Stimulated activated memory B cell treated with anti-CD40 and anti-IgM and Interleukin-4, amounts not matched to agents 10 μg/mL and 1 μg/mL and 100 μg/mL, for 72 hours (primary cell): ENCODE results near the gene TSHZ2.
"Not testable (repeated sequence)": the region's sequence is repeated elsewhere in the genome, so short reads cannot be mapped to it uniquely, and the experiment has no call there.

Experiments used
- ATAC-seq: fragments of 150-1000 bp; cut with Tn5 transposase; 2 replicates; pipeline ENCODE4 v1.10.0; 2021
- H3K27ac Mint-ChIP-seq: one replicate; pipeline ENCODE4 v1.8.0; 2022; ENCODE audit warnings: mild to moderate bottlenecking, mixed read lengths
- H3K27me3 Mint-ChIP-seq: one replicate; pipeline ENCODE4 v1.8.0; 2022; ENCODE audit warnings: mixed read lengths
- H3K36me3 Mint-ChIP-seq: one replicate; pipeline ENCODE4 v1.8.0; 2022; ENCODE audit warnings: mixed read lengths
- H3K4me1 Mint-ChIP-seq: one replicate; pipeline ENCODE4 v1.8.0; 2022; ENCODE audit warnings: mixed read lengths
- H3K4me3 Mint-ChIP-seq: one replicate; pipeline ENCODE4 v1.8.0; 2022; ENCODE audit warnings: mild to moderate bottlenecking, moderate library complexity, mixed read lengths
- H3K9me3 Mint-ChIP-seq: one replicate; pipeline ENCODE4 v1.8.0; 2022; ENCODE audit warnings: mixed read lengths

Gene TSHZ2

GRCh38 chr20:53493311-53493857 is 521.2 kb downstream of the TSHZ2 start:
- Mint-ChIP-seq H3K9me3 (peaks cover 4% of the 10 kb centered on the region), H3K36me3 (peaks cover 11% of the 10 kb centered on the region), H3K27ac (no peak overlapping the region), H3K4me3 (no peak overlapping the region), H3K4me1 (no peaks in the 10 kb centered on the region), H3K27me3 (peaks cover 30% of the 10 kb centered on the region)
- ATAC-seq, result no peak

DNA sequence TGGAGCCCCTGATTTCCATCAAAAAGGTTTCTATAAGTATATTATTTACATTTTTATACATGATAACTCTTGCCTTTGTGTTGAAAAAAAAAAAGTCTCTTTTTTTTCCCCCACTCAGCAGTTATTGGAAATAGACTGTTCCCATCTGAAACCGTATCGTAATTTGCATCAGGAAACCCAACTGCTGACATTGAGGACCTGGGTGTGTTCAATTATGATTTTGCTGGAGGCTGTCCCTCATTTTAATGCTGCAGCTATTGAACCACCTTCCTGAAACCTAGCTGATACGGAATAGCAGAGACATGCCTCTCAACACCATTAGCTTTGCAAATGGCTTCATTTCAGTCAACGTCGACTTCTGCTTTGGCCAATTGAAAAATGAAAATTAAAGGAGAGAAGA is 522.6 kb downstream of the TSHZ2 start:
- Mint-ChIP-seq H3K4me3 (no peak overlapping the region), H3K9me3 (peaks cover 4% of the 10 kb centered on the region), H3K4me1 (no peaks in the 10 kb centered on the region), H3K36me3 (peaks cover 11% of the 10 kb centered on the region), H3K27ac (no peak overlapping the region), H3K27me3 (peaks cover 35% of the 10 kb centered on the region)
- no peak for ATAC-seq

- ATAC-seq, result no peak
- Mint-ChIP-seq H3K27me3 (peaks cover 35% of the 10 kb centered on the region), H3K27ac (no peak overlapping the region)
These were observed 523.4 kb downstream of the TSHZ2 start for GRCh38 chr20:53495398-53496092.

GRCh38 chr20:53497246-53497645 is 525.1 kb downstream of the TSHZ2 start:
- H3K9me3 Mint-ChIP-seq, result peaks cover 4% of the 10 kb centered on the region
- no peak overlapping the region for H3K27ac Mint-ChIP-seq
- H3K4me3 Mint-ChIP-seq, result no peak overlapping the region
- peaks cover 42% of the 10 kb centered on the region for H3K27me3 Mint-ChIP-seq
- peaks cover 11% of the 10 kb centered on the region for H3K36me3 Mint-ChIP-seq
- H3K4me1 Mint-ChIP-seq, result no peaks in the 10 kb centered on the region
- ATAC-seq, result no peak

More at GRCh38 chr20:53495398-53496092, 523.4 kb downstream of the TSHZ2 start:
- Mint-ChIP-seq H3K36me3 (peaks cover 11% of the 10 kb centered on the region), H3K4me3 (no peak overlapping the region), H3K9me3 (peaks cover 4% of the 10 kb centered on the region), H3K4me1 (no peaks in the 10 kb centered on the region)

DNA sequence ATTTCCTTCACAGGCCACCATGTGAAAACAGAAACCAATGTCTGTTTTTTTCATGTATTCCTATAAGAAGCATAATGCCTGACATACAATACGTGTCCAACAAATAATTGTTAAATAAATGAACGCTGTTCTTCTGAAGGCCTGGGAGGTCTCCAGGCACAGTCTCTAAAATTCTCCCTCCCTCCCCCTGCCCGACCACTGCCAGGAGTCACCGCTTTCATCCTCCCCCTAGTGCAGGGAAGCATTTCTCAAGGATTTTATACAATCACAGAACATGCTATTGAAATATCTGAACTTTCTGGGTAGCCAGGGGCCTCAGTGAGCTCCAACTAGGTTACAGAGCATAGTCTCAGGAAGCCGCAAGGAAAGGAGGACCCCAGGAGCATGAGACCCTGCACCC is 526.2 kb downstream of the TSHZ2 start:
- H3K27me3 Mint-ChIP-seq, result peaks cover 53% of the 10 kb centered on the region
- peaks cover 11% of the 10 kb centered on the region for H3K36me3 Mint-ChIP-seq
- ATAC-seq, result no peak
- H3K9me3 Mint-ChIP-seq, result peaks cover 4% of the 10 kb centered on the region
- no peaks in the 10 kb centered on the region for H3K4me1 Mint-ChIP-seq
- no peak overlapping the region for H3K27ac Mint-ChIP-seq
- no peak overlapping the region for H3K4me3 Mint-ChIP-seq

GRCh38 chr20:53500651-53501050 is 528.5 kb downstream of the TSHZ2 start:
- no peak overlapping the region for H3K27ac Mint-ChIP-seq
- H3K36me3 Mint-ChIP-seq, result peaks cover 11% of the 10 kb centered on the region
- ATAC-seq, result no peak
- H3K4me1 Mint-ChIP-seq, result no peaks in the 10 kb centered on the region
- no peak overlapping the region for H3K4me3 Mint-ChIP-seq
- peaks cover 52% of the 10 kb centered on the region for H3K27me3 Mint-ChIP-seq
- H3K9me3 Mint-ChIP-seq, result peaks cover 4% of the 10 kb centered on the region

GRCh38 chr20:53502820-53503219 is 530.7 kb downstream of the TSHZ2 start:
- Mint-ChIP-seq H3K4me3 (no peak overlapping the region), H3K4me1 (no peaks in the 10 kb centered on the region), H3K27ac (no peak overlapping the region), H3K9me3 (no peaks in the 10 kb centered on the region), H3K27me3 (peaks cover 30% of the 10 kb centered on the region), H3K36me3 (peaks cover 4% of the 10 kb centered on the region)
- ATAC-seq, result no peak

DNA sequence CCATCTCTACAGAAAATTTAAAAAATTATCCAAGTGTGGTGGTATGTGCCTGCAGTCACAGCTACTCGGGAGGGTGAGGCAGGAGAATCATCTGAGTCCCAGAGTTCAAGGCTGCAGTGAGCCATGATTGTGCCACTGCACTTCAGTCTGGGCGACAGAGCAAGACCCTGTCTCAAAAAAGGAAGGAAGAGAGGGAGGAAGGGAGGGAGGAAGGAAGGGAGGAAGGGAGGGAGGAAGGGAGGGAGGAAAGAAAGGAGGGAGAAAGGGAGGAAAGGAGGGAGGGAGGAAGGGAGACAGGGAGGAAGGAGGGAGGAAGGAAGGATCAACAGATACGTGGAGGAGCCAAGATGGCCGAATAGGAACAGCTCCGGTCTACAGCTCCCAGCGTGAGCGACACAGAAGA is 531.4 kb downstream of the TSHZ2 start:
- no peaks in the 10 kb centered on the region for H3K4me1 Mint-ChIP-seq
- H3K9me3 Mint-ChIP-seq, result no peaks in the 10 kb centered on the region
- peaks cover 23% of the 10 kb centered on the region for H3K27me3 Mint-ChIP-seq
- H3K36me3 Mint-ChIP-seq, result no peaks in the 10 kb centered on the region
- no peak overlapping the region for H3K27ac Mint-ChIP-seq
- H3K4me3 Mint-ChIP-seq, result no peak overlapping the region
- no peak for ATAC-seq

DNA sequence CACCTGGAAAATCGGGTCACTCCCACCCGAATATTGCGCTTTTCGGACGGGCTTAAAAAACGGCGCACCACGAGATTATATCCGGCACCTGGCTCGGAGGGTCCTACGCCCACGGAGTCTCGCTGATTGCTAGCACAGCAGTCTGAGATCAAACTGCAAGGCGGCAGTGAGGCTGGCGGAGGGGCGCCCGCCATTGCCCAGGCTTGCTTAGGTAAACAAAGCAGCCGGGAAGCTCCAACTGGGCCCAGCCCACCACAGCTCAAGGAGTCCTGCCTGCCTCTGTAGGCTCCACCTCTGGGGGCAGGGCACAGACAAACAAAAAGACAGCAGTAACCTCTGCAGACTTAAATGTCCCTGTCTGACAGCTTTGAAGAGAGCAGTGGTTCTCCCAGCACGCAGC is 531.9 kb downstream of the TSHZ2 start:
- not testable (repeated sequence) for H3K9me3 Mint-ChIP-seq, H3K4me3 Mint-ChIP-seq, H3K4me1 Mint-ChIP-seq, H3K27ac Mint-ChIP-seq, H3K36me3 Mint-ChIP-seq, ATAC-seq
- H3K27me3 Mint-ChIP-seq, result peaks cover 19% of the 10 kb centered on the region

GRCh38 chr20:53510262-53510661 is 538.1 kb downstream of the TSHZ2 start:
- Mint-ChIP-seq H3K4me3 (no peak overlapping the region), H3K27me3 (no peaks in the 10 kb centered on the region), H3K27ac (no peak overlapping the region), H3K9me3 (no peaks in the 10 kb centered on the region), H3K4me1 (no peaks in the 10 kb centered on the region), H3K36me3 (no peaks in the 10 kb centered on the region)
- no peak for ATAC-seq

GRCh38 chr20:53510704-53511103 is 538.5 kb downstream of the TSHZ2 start:
- Mint-ChIP-seq H3K4me3 (no peak overlapping the region), H3K36me3 (no peaks in the 10 kb centered on the region), H3K9me3 (no peaks in the 10 kb centered on the region), H3K27ac (no peak overlapping the region), H3K4me1 (no peaks in the 10 kb centered on the region), H3K27me3 (no peaks in the 10 kb centered on the region)
- ATAC-seq, result no peak

DNA sequence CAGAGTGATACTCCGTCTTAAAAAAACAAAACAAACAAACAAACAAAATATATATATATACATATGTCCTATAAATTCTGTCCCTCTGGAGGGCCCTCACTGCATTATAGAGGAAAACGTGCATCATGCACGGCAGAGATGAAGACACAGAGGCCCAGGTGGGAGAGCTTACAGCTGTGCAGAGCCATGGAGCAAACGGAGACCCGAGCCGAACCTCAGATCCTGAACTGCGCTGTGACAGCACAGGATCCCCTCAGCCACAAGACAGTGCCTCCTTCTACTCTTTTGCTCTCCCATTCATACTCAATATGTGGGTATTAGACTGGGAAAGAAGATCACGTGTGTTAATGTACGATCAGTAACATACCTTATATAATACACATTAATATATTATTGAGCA is 539.9 kb downstream of the TSHZ2 start:
- no peaks in the 10 kb centered on the region for H3K36me3 Mint-ChIP-seq
- no peaks in the 10 kb centered on the region for H3K27me3 Mint-ChIP-seq
- no peak for ATAC-seq
- no peaks in the 10 kb centered on the region for H3K4me1 Mint-ChIP-seq
- no peak overlapping the region for H3K27ac Mint-ChIP-seq
- no peaks in the 10 kb centered on the region for H3K9me3 Mint-ChIP-seq
- no peak overlapping the region for H3K4me3 Mint-ChIP-seq

GRCh38 chr20:53513168-53513488 is 541.0 kb downstream of the TSHZ2 start:
- H3K36me3 Mint-ChIP-seq, result no peaks in the 10 kb centered on the region
- no peak overlapping the region for H3K27ac Mint-ChIP-seq
- no peaks in the 10 kb centered on the region for H3K9me3 Mint-ChIP-seq
- no peaks in the 10 kb centered on the region for H3K4me1 Mint-ChIP-seq
- H3K27me3 Mint-ChIP-seq, result no peaks in the 10 kb centered on the region
- H3K4me3 Mint-ChIP-seq, result no peak overlapping the region
- ATAC-seq, result no peak

DNA sequence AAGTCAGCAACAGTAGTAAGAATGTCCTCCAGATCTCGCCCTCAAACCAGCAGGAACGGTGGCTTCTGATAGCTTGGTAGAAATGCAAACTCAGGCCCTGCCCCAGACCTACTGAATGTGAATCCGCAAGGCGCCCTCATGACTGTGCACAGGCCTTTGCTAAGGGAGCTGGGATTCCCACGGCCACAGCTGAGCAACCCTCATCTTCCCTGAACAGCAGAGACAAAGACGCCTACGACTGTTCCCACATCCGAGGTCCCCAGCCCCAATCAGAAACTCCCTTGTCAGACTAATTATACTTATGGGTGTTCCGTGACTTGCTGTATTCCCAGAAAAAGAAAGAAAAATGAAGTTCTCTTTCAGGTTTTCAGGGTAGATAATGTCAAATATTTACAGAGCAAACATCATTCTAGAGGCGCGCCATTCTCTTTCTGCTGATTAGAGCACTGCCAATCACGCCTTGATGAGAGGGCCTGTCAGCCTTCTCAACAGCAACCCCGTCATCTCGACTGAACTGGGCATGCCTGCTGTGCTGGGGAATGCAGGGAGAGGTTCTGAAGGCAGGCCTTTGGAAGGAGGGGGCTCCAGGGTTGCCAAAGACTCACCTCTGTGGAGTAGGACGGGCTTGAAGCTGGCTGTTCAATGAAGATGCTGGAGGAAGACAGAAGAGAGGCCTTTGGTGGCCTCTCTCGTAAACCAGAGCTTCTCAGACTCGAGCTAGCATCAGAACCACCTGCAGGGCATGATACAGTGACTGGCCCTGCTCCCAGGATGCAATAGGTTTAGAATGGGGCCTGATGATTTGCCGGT is 541.5 kb downstream of the TSHZ2 start:
- H3K4me3 Mint-ChIP-seq, result no peak overlapping the region
- H3K9me3 Mint-ChIP-seq, result no peaks in the 10 kb centered on the region
- H3K36me3 Mint-ChIP-seq, result no peaks in the 10 kb centered on the region
- no peak overlapping the region for H3K27ac Mint-ChIP-seq
- no peaks in the 10 kb centered on the region for H3K27me3 Mint-ChIP-seq
- peak; percentile 36 for ATAC-seq
- H3K4me1 Mint-ChIP-seq, result no peaks in the 10 kb centered on the region

GRCh38 chr20:53515749-53516148 is 543.6 kb downstream of the TSHZ2 start:
- ATAC-seq, result no peak
- Mint-ChIP-seq H3K27ac (no peak overlapping the region), H3K4me1 (no peaks in the 10 kb centered on the region), H3K4me3 (no peak overlapping the region), H3K27me3 (no peaks in the 10 kb centered on the region), H3K9me3 (no peaks in the 10 kb centered on the region), H3K36me3 (no peaks in the 10 kb centered on the region)

- H3K4me3 Mint-ChIP-seq, result no peak overlapping the region
- H3K27me3 Mint-ChIP-seq, result no peaks in the 10 kb centered on the region
- H3K9me3 Mint-ChIP-seq, result no peaks in the 10 kb centered on the region
- H3K36me3 Mint-ChIP-seq, result no peaks in the 10 kb centered on the region
- no peak for ATAC-seq
- H3K27ac Mint-ChIP-seq, result no peak overlapping the region
- no peaks in the 10 kb centered on the region for H3K4me1 Mint-ChIP-seq
These were observed 545.0 kb downstream of the TSHZ2 start for GRCh38 chr20:53517146-53517545.
